ENCODE results near the gene EPHA3. TPM values are rescaled to one million over a fixed set of nuclear protein-coding genes. Genes with fewer than 3 reads are reported as not detected.

The EPHA3 gene
- total and polyA plus RNA-seq, 2 experiments from 2014 or later, result 3.0 to 15.1 TPM

- no peak for DNase-seq (ENCODE audit: low spot score)
- Histone ChIP-seq H3K4me3 (no peak overlapping the region), H4K20me1 (ENCODE audit: insufficient read depth, poor library complexity, severe bottlenecking) (no peaks in the 10 kb centered on the region), H3K4me1 (ENCODE audit: insufficient read depth) (no peaks in the 10 kb centered on the region), H3K9me2 (replicated peaks; ENCODE audit: insufficient read depth) (no peaks in the 10 kb centered on the region), H3K9me3 (ENCODE audit: low read depth) (no peaks in the 10 kb centered on the region), H3K36me3 (replicated peaks; ENCODE audit: insufficient read depth, low read depth) (no peaks in the 10 kb centered on the region), H3K4me2 (no peak overlapping the region), H3K27ac (no peak overlapping the region), H3K27me3 (no peaks in the 10 kb centered on the region), H3K79me2 (no peaks in the 10 kb centered on the region), H2AFZ (no peak overlapping the region)
- WGBS (ENCODE audit: low lambda C conversion rate, missing lambda C conversion rate), result 87% methylated on average over 5 of the region's 5 CpGs
- TF ChIP-seq EZH2 (IDR thresholded peaks at IDR 0.05; ENCODE audit: borderline replicate concordance) (no peak), CTCF (IDR thresholded peaks at IDR 0.05; ENCODE audit: poor library complexity) (no peak), EZH2phosphoT487 (IDR thresholded peaks at IDR 0.05; ENCODE audit: low read depth, severe bottlenecking, unreplicated experiment) (no peak)
These were observed 182.3 kb downstream of the EPHA3 start for GRCh38 chr3:89289574-89290190.

- Histone ChIP-seq H4K20me1 (ENCODE audit: insufficient read depth, poor library complexity, severe bottlenecking) (no peaks in the 10 kb centered on the region), H2AFZ (no peak overlapping the region), H3K79me2 (no peaks in the 10 kb centered on the region), H3K4me3 (no peak overlapping the region), H3K9me3 (ENCODE audit: low read depth) (no peaks in the 10 kb centered on the region), H3K9me2 (replicated peaks; ENCODE audit: insufficient read depth) (no peaks in the 10 kb centered on the region), H3K27me3 (no peaks in the 10 kb centered on the region), H3K4me2 (no peak overlapping the region), H3K36me3 (replicated peaks; ENCODE audit: insufficient read depth, low read depth) (no peaks in the 10 kb centered on the region), H3K4me1 (ENCODE audit: insufficient read depth) (no peaks in the 10 kb centered on the region), H3K27ac (no peak overlapping the region)
- 97% methylated on average over 1 of the region's 1 CpG for WGBS (ENCODE audit: low lambda C conversion rate, missing lambda C conversion rate)
- no peak for DNase-seq (ENCODE audit: low spot score)
- TF ChIP-seq EZH2phosphoT487 (IDR thresholded peaks at IDR 0.05; ENCODE audit: low read depth, severe bottlenecking, unreplicated experiment), result no peak
- TF ChIP-seq EZH2 (IDR thresholded peaks at IDR 0.05; ENCODE audit: borderline replicate concordance), result no peak
- no peak for TF ChIP-seq CTCF (IDR thresholded peaks at IDR 0.05; ENCODE audit: poor library complexity)
These were observed 189.8 kb downstream of the EPHA3 start for GRCh38 chr3:89297199-89297598.

- Histone ChIP-seq H3K36me3 (replicated peaks; ENCODE audit: insufficient read depth, low read depth) (no peaks in the 10 kb centered on the region), H3K4me2 (no peak overlapping the region), H4K20me1 (ENCODE audit: insufficient read depth, poor library complexity, severe bottlenecking) (no peaks in the 10 kb centered on the region), H2AFZ (no peak overlapping the region), H3K79me2 (no peaks in the 10 kb centered on the region), H3K9me3 (ENCODE audit: low read depth) (no peaks in the 10 kb centered on the region), H3K4me1 (ENCODE audit: insufficient read depth) (no peaks in the 10 kb centered on the region), H3K27ac (no peak overlapping the region), H3K4me3 (no peak overlapping the region), H3K27me3 (no peaks in the 10 kb centered on the region), H3K9me2 (replicated peaks; ENCODE audit: insufficient read depth) (no peaks in the 10 kb centered on the region)
- TF ChIP-seq CTCF (IDR thresholded peaks at IDR 0.05; ENCODE audit: poor library complexity), result no peak
- TF ChIP-seq EZH2 (IDR thresholded peaks at IDR 0.05; ENCODE audit: borderline replicate concordance), result no peak
- no peak for TF ChIP-seq EZH2phosphoT487 (IDR thresholded peaks at IDR 0.05; ENCODE audit: low read depth, severe bottlenecking, unreplicated experiment)
- DNase-seq (ENCODE audit: low spot score), result no peak
- WGBS (ENCODE audit: low lambda C conversion rate, missing lambda C conversion rate), result 77% methylated on average over 2 of the region's 2 CpGs
These were observed 193.1 kb downstream of the EPHA3 start for GRCh38 chr3:89300526-89300925.
